Nephron progenitor cell (in vitro differentiated cells): Measurements from ENCODE around the gene POLR1D.

ENCODE experiments used
- DNase-seq: peaks from one replicate; pipeline ENCODE4 v3.0.0; 2021
- H3K27ac Mint-ChIP-seq: 2 replicates; pipeline ENCODE4 v1.8.0; 2021; ENCODE audit warnings: mild to moderate bottlenecking, moderate library complexity, mixed read lengths
- H3K27me3 Mint-ChIP-seq: 2 replicates; pipeline ENCODE4 v1.8.0; 2021; ENCODE audit warnings: mild to moderate bottlenecking, low read depth, mixed read lengths; ENCODE audit not compliant: poor library complexity
- H3K36me3 Mint-ChIP-seq: 2 replicates; pipeline ENCODE4 v1.8.0; 2021; ENCODE audit warnings: low read depth, mixed read lengths
- H3K4me1 Mint-ChIP-seq: 2 replicates; pipeline ENCODE4 v1.8.0; 2021; ENCODE audit warnings: mixed read lengths
- H3K4me3 Mint-ChIP-seq: 2 replicates; pipeline ENCODE4 v1.8.0; 2021; ENCODE audit warnings: mild to moderate bottlenecking, moderate library complexity, mixed read lengths
- H3K9me3 Mint-ChIP-seq: 2 replicates; pipeline ENCODE4 v1.8.0; 2021; ENCODE audit warnings: mild to moderate bottlenecking, moderate library complexity, mixed read lengths
- CTCF ChIP-seq: fragments of 200-600 bp; sonication (generic); IDR thresholded peaks from 2 replicates; pipeline ENCODE4 v1.5.0; 2021; ENCODE audit warnings: antibody characterized with exemption

POLR1D gene

GRCh38 chr13:27670861-27671260 lies 49.2 kb downstream of the POLR1D start:
- Mint-ChIP-seq H3K4me1 (no peaks in the 10 kb centered on the region), H3K27ac (no peak overlapping the region), H3K36me3 (peaks cover 7% of the 10 kb centered on the region), H3K27me3 (peaks cover 8% of the 10 kb centered on the region), H3K9me3 (peaks cover 4% of the 10 kb centered on the region), H3K4me3 (no peak overlapping the region)
- DNase-seq, result no peak
- TF ChIP-seq CTCF, result no peak

GRCh38 chr13:27672025-27672424 lies 50.3 kb downstream of the POLR1D start:
- peaks cover 8% of the 10 kb centered on the region for H3K27me3 Mint-ChIP-seq
- H3K4me3 Mint-ChIP-seq, result no peak overlapping the region
- peaks cover 4% of the 10 kb centered on the region for H3K9me3 Mint-ChIP-seq
- H3K36me3 Mint-ChIP-seq, result peaks cover 1% of the 10 kb centered on the region
- no peak overlapping the region for H3K27ac Mint-ChIP-seq
- no peak for DNase-seq
- no peaks in the 10 kb centered on the region for H3K4me1 Mint-ChIP-seq
- TF ChIP-seq CTCF, result no peak
